HepG2 (cell line): ENCODE measurements around the gene BLZF1. TPM values are rescaled to one million over a fixed set of nuclear protein-coding genes. Genes with fewer than 3 reads are reported as not detected.

Experiments
- ATAC-seq: fragments of 200-7000 bp; cut with Tn5 transposase; 3 replicates; pipeline ENCODE4 v1.9.1; 2020; ENCODE audit warnings: mild to moderate bottlenecking, moderate library complexity
- BruUV-seq: library from RNA; stranded (reverse); fragments of 400-500 nt; replicated peaks from 2 replicates; lab custom pipeline; 2021; lab: Mats Ljungman, UMichigan
- CTCF ChIA-PET: fragments of 300-600 bp; formaldehyde crosslinking; extraction: SDS; loops from one replicate; lab custom pipeline; 2021; ENCODE audit warnings: low total read pairs, inconsistent platforms, low intra/inter-chr PET ratio; lab: Yijun Ruan, JAX
- POLR2A ChIA-PET: fragments of 350-600 bp; sonication (Branson Sonifier 250); formaldehyde crosslinking; loops from one replicate; lab custom pipeline; 2020; ENCODE audit warnings: antibody characterized with exemption, inconsistent platforms; lab: Yijun Ruan, JAX
- DNase-seq: peaks from one replicate; pipeline ENCODE4 v3.0.0-alpha.2; 2015; ENCODE audit warnings: low spot score
- FAIRE-seq: peaks from 3 replicates; lab custom pipeline; 2011; peaks lifted over from hg19 to GRCh38; lab: Jason Lieb, UNC
- H2AFZ ChIP-seq: one replicate; pipeline ENCODE4 v1.6.1; 2011; ENCODE audit warnings: low read length, inconsistent platforms
- H3K27ac ChIP-seq: fragments of 300-600 bp; 3 replicates; pipeline ENCODE4 v1.8.0; 2011; ENCODE audit warnings: mixed run types, mild to moderate bottlenecking, mixed read lengths, low read length, inconsistent platforms; ENCODE audit not compliant: insufficient read depth; ENCODE audit errors: extremely low read length
- H3K27me3 ChIP-seq, 2 experiments: fragments of 200-600 bp in 1 of 2; 2 replicates in 1 of 2; 3 replicates in 1 of 2; pipeline versions ENCODE4 v1.6.0 to v1.8.0; 2011; ENCODE audit warnings: low read length in 2 of 2, mild to moderate bottlenecking in 2 of 2, moderate library complexity in 2 of 2, inconsistent platforms in 1 of 2; ENCODE audit not compliant: insufficient read depth in 2 of 2, control insufficient read depth in 1 of 2
- H3K36me3 ChIP-seq, 2 experiments: fragments of 200-600 bp in 1 of 2; replicated peaks in 1 of 2; 2 replicates in 1 of 2; 3 replicates in 1 of 2; pipeline versions ENCODE4 v1.5.1 to v1.8.0; 2011; ENCODE audit warnings: low read length in 2 of 2, inconsistent platforms in 1 of 2; ENCODE audit not compliant: insufficient read depth in 2 of 2, control insufficient read depth in 1 of 2
- H3K4me1 ChIP-seq: 2 replicates; pipeline ENCODE4 v1.5.1; 2012; ENCODE audit warnings: low read length, inconsistent platforms; ENCODE audit not compliant: insufficient read depth
- H3K4me2 ChIP-seq: 2 replicates; pipeline ENCODE4 v1.6.0; 2011; ENCODE audit warnings: low read depth, low read length, inconsistent platforms
- H3K4me3 ChIP-seq, 3 experiments: fragments of 200-600 bp in 1 of 3; sonication (generic), shearing (Covaris generic) in 1 of 3; replicated peaks in 1 of 3; 2 replicates each; pipeline ENCODE4 v1.5.1; 2011 to 2016; ENCODE audit warnings: low read length in 3 of 3, inconsistent platforms in 2 of 3, low read depth in 2 of 3, mild to moderate bottlenecking in 2 of 3, control low read depth in 1 of 3, mixed read lengths in 1 of 3; ENCODE audit not compliant: insufficient read depth in 1 of 3
- H3K79me2 ChIP-seq: one replicate; pipeline ENCODE4 v1.6.1; 2011; ENCODE audit warnings: low read length, inconsistent platforms; ENCODE audit not compliant: insufficient read depth
- H3K9ac ChIP-seq: 2 replicates; pipeline ENCODE4 v1.6.0; 2011; ENCODE audit warnings: mild to moderate bottlenecking, low read depth, low read length, inconsistent platforms; ENCODE audit not compliant: insufficient read depth
- H3K9me3 ChIP-seq: 2 replicates; pipeline ENCODE4 v1.5.1; 2012; ENCODE audit warnings: mild to moderate bottlenecking, low read length
- H4K20me1 ChIP-seq: 2 replicates; pipeline ENCODE4 v1.6.0; 2011; ENCODE audit warnings: inconsistent platforms, mild to moderate bottlenecking, low read length, moderate library complexity; ENCODE audit not compliant: insufficient read depth
- REST ChIP-seq, 2 experiments: IDR thresholded peaks; 2 replicates each; pipeline ENCODE4 v1.6.1; 2011 to 2012; ENCODE audit warnings: low read length in 2 of 2, borderline replicate concordance in 1 of 2, low read depth in 1 of 2, mild to moderate bottlenecking in 1 of 2, moderate library complexity in 1 of 2
- RNF2 ChIP-seq: fragments of 450-650 bp; conservative IDR thresholded peaks from 2 replicates; pipeline ENCODE4 v1.6.1; 2016; ENCODE audit warnings: low read depth
- SMARCE1 ChIP-seq: fragments of 450-650 bp; IDR thresholded peaks from 2 replicates; pipeline ENCODE4 v1.6.1; 2017; ENCODE audit warnings: borderline replicate concordance
- SRSF9 ChIP-seq: fragments of 200-400 bp; formaldehyde crosslinking; IDR thresholded peaks from 2 replicates; pipeline ENCODE4 v1.6.1; 2018; ENCODE audit warnings: borderline replicate concordance, mild to moderate bottlenecking, low read depth, low read length; ENCODE audit not compliant: insufficient read depth, poor library complexity, severe bottlenecking
- ZHX1 ChIP-seq: sonication (generic); formaldehyde crosslinking; IDR thresholded peaks from 2 replicates; pipeline ENCODE4 v1.8.1; 2022; ENCODE audit warnings: low read depth, mild to moderate bottlenecking, missing genetic modification reagents
- ZNF10 ChIP-seq: sonication (generic); formaldehyde crosslinking; IDR thresholded peaks from 2 replicates; pipeline ENCODE4 v1.4.0; 2020; ENCODE audit warnings: mild to moderate bottlenecking, low read depth, missing genetic modification reagents, borderline replicate concordance
- ZNF180 ChIP-seq: sonication (generic); formaldehyde crosslinking; IDR thresholded peaks from 2 replicates; pipeline ENCODE4 v1.4.0; 2020; ENCODE audit warnings: low read depth, missing genetic modification reagents, borderline replicate concordance
- ZNF337 ChIP-seq: sonication (generic); formaldehyde crosslinking; IDR thresholded peaks from 2 replicates; pipeline ENCODE4 v1.5.1; 2020; ENCODE audit warnings: missing genetic modification reagents, low read depth, mild to moderate bottlenecking, borderline replicate concordance
- ZNF414 ChIP-seq: sonication (generic); formaldehyde crosslinking; IDR thresholded peaks from 2 replicates; pipeline ENCODE4 v1.5.0; 2020; ENCODE audit warnings: missing genetic modification reagents
- ZNF44 ChIP-seq: sonication (generic); formaldehyde crosslinking; IDR thresholded peaks from 2 replicates; pipeline ENCODE4 v1.5.1; 2020; ENCODE audit warnings: mild to moderate bottlenecking, missing genetic modification reagents
- ZNF441 ChIP-seq: sonication (generic); formaldehyde crosslinking; IDR thresholded peaks from 2 replicates; pipeline ENCODE4 v1.7.0; 2021; ENCODE audit warnings: missing genetic modification reagents, borderline replicate concordance
- ZNF549 ChIP-seq: sonication (generic); formaldehyde crosslinking; IDR thresholded peaks from 2 replicates; pipeline ENCODE4 v1.5.0; 2020; ENCODE audit warnings: missing genetic modification reagents
- ZNF598 ChIP-seq: sonication (generic); formaldehyde crosslinking; IDR thresholded peaks from 2 replicates; pipeline ENCODE4 v1.5.1; 2020; ENCODE audit warnings: mild to moderate bottlenecking, missing genetic modification reagents, borderline replicate concordance
- ZSCAN22 ChIP-seq: sonication (generic); formaldehyde crosslinking; IDR thresholded peaks from 2 replicates; pipeline ENCODE4 v1.4.0; 2020; ENCODE audit warnings: mild to moderate bottlenecking, missing genetic modification reagents
- WGBS: methylation state at CpG from one replicate; pipeline ENCODE4 v1.1.6; 2017; ENCODE audit warnings: low lambda C conversion rate; 5-methylcytosine and 5-hydroxymethylcytosine counted together
- in situ Hi-C: cut with HindIII; loops from 2 replicates; pipeline ENCODE4 v1.10.0; 2017; ENCODE audit warnings: low pct_unique_long_range_greater_than_20kb; ENCODE audit not compliant: extremely low pct_ligation_motif_present
- intact Hi-C: fragments of 100-400 bp; cut with micrococcal nuclease; formaldehyde crosslinking; loops from one replicate; pipeline ENCODE4 v1.10.0; 2022; ENCODE audit not compliant: unreplicated experiment
- polyA plus RNA-seq, 8 experiments: library from polyadenylated mRNA; depleted of rRNA in 3 of 8; stranded (reverse) in 7 of 8; unstranded in 1 of 8; fragments of >200 nt; fragmentation: Illumina TruSeq in 4 of 8; extraction: Trizol in 4 of 8; gene quantifications; 2 replicates each; pipeline versions ENCODE4 v1.2.1 to v1.2.3, GENCODE V29; 2011 to 2016; ENCODE audit warnings: low read depth in 4 of 8, missing spikeins in 1 of 8, mixed read lengths in 1 of 8; ENCODE audit not compliant: insufficient read depth in 1 of 8
- total RNA-seq, 5 experiments: library from RNA; depleted of rRNA; stranded (reverse); fragments of >200 nt; fragmentation: Illumina TruSeq; extraction: Trizol; gene quantifications; 2 replicates each; pipeline ENCODE4 v1.2.3, GENCODE V29; 2016; ENCODE audit warnings: low read depth in 1 of 5
- TF ChIP-seq, protein P1 (sequence below): IDR thresholded peaks from 2 replicates; pipeline ENCODE4 v1.6.1; 2016; ENCODE audit warnings: low read depth

The BLZF1 gene
- total and polyA plus RNA-seq, 2 of the 13 experiments (the other 11 are each of a cell fraction or from before 2014, with no cell fraction given), result 4.5 to 13.7 TPM

GRCh38 chr1:169383449-169383848, 15.5 kb downstream of the BLZF1 start:
- Histone ChIP-seq H3K4me2 (no peak overlapping the region), H3K27me3 (no peaks in the 10 kb centered on the region), H3K4me1 (no peaks in the 10 kb centered on the region), H3K9me3 (no peaks in the 10 kb centered on the region), H3K4me3 (no peak overlapping the region), H4K20me1 (no peaks in the 10 kb centered on the region), H2AFZ (no peak overlapping the region), H3K79me2 (no peaks in the 10 kb centered on the region), H3K36me3 (peaks cover 9 to 10% of the 10 kb centered on the region in 2 experiments), H3K9ac (no peak overlapping the region), H3K27ac (no peak overlapping the region)
- ChIA-PET CTCF (no interaction called here), POLR2A (no interaction called here)
- ATAC-seq (no peak), DNase-seq (no peak), FAIRE-seq (no peak)
- BruUV-seq, result no TSS peak
- intact Hi-C loops (no loop called here), in situ Hi-C loops (no loop called here)
- WGBS, result 92% methylated on average over 4 of the region's 4 CpGs
- no peak for TF ChIP-seq SRSF9
- no peak for TF ChIP-seq ZNF414
- TF ChIP-seq RNF2, result no peak
- TF ChIP-seq, protein P1, sequence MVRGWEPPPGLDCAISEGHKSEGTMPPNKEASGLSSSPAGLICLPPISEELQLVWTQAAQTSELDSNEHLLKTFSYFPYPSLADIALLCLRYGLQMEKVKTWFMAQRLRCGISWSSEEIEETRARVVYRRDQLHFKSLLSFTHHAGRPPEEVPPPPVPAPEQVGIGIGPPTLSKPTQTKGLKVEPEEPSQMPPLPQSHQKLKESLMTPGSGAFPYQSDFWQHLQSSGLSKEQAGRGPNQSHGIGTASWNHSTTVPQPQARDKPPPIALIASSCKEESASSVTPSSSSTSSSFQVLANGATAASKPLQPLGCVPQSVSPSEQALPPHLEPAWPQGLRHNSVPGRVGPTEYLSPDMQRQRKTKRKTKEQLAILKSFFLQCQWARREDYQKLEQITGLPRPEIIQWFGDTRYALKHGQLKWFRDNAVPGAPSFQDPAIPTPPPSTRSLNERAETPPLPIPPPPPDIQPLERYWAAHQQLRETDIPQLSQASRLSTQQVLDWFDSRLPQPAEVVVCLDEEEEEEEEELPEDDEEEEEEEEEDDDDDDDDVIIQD (CRISPR knock-in tag), result no peak
- TF ChIP-seq ZNF549, result no peak
- TF ChIP-seq ZHX1 (CRISPR knock-in tag), result no peak
- no peak for TF ChIP-seq ZNF180 (CRISPR knock-in tag)
- no peak for TF ChIP-seq ZNF337 (CRISPR knock-in tag)
- no peak for TF ChIP-seq REST (IDR thresholded peaks at IDR 0.05; ENCODE audit: borderline replicate concordance in 1 of 2, low read depth in 1 of 2, low read length in 2 of 2)
- no peak for TF ChIP-seq ZNF598
- no peak for TF ChIP-seq SMARCE1
- TF ChIP-seq ZNF441, result no peak
- TF ChIP-seq ZSCAN22, result no peak
- TF ChIP-seq ZNF10, result no peak
- no peak for TF ChIP-seq ZNF44
